NCI-H1694 treated with DMSO at 0.1 percent for 48 hours (cell line): Measurements from ENCODE around the gene NFATC2.

Experiments used
- DNase-seq: peaks from one replicate; lab custom pipeline; 2025; lab: John Stamatoyannopoulos, UW

Gene NFATC2

DNA sequence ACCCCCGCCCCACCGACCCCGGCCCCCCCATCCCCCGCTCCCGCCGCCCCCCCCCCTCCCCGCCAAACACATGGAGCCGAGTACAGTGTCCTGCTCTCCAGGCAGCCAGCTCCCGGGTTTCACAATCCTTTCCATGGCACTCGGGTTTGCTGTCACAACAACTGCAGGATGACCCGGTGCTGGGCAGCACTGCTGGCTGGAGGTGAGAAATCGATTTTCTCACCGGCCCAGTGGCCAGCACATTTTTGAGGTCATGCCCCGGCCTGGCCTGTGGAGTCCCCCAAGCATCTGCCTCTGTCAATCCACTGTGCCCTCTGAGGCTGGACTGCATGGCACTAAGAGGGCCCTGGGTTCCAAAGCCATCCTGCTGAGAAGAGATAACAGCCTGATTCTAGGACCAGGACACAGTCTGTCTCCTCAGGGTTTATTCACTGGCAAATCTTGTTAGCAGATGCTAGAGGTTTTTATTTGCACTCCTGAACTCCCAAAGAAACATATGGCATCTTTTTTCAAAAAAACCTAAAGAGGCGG, 129.5 kb downstream of the NFATC2 start:
- peak; percentile 73 for DNase-seq

DNA sequence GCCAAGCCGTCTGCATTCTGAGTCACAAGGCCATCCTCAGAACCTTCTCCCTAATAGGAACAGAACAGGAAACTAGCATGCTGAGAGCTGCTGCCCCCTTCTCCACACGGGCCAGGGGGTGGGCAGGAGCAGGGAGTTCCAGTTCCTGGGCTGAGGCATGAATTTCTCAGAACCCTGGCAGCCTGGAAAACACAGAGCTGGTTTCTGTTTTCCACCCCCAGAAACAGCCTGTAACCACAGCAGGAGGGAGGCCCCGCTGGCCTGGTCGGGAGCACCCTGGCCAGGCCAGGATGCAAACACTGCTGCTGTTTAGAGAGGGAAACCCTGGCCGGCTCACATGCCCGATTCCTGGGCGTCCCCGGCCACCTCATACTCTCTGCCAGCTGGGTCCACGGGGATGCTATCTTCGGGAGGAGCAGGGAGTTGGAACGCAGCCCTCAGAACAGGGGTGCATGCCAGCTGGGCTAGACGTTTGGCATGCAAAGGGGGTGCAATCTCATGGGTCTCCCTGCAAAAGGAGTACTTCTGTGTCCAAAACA, 130.1 kb downstream of the NFATC2 start:
- DNase-seq: peak; percentile 16

DNA sequence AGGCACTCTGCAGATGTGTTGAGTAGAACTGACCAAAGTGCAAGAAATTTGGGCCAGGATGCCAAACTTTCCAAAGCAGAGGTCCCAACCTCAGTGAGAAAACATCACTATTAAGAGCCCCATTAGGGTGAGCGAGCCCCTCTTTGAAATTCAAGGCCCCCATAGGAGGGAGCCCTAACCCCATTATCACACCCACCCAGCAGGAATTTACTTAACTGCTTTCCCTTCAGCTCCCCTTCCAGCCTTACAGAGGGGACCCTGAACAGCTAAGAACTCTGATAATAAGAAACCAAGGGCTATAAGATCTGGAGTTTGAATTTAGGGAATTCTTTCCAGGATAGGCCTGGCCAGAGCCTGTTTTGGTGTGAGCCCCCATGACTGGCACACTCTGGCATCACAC, 130.6 kb downstream of the NFATC2 start:
- DNase-seq: no peak

DNA sequence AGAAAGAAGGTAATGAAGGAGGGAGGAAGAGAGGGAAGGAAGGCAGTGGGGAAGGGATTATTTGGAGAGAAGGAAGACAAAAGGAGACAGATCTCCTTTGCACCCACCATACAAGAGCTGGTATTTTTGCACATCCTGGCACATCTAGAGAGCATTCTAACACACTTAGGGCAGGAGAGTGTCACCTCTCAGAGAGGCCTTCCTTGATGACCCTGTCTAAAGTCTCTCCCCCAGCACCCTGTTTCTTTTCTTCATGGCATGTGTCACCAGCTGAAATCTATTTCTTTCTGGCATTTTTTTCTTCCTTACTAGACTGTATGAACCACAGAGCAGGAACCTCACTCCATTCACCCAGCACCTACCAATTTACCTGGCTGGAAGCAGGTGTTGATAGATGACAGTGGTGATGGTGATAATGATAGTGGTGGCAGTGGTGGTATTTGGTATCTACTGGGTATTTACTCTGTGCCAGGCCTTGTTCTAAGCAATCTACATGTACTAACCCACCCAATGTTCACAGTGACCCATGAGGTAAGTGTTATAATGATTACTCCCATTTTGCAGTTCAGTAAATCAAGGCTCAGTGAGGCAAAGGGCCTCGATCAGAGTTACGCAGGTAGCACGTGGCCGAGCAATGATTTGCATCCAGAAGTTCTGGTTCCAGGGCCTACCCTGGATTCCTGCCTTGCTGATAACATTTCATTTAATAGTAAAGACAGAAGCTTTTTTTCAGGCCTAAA, 131.8 kb downstream of the NFATC2 start:
- no peak for DNase-seq

DNA sequence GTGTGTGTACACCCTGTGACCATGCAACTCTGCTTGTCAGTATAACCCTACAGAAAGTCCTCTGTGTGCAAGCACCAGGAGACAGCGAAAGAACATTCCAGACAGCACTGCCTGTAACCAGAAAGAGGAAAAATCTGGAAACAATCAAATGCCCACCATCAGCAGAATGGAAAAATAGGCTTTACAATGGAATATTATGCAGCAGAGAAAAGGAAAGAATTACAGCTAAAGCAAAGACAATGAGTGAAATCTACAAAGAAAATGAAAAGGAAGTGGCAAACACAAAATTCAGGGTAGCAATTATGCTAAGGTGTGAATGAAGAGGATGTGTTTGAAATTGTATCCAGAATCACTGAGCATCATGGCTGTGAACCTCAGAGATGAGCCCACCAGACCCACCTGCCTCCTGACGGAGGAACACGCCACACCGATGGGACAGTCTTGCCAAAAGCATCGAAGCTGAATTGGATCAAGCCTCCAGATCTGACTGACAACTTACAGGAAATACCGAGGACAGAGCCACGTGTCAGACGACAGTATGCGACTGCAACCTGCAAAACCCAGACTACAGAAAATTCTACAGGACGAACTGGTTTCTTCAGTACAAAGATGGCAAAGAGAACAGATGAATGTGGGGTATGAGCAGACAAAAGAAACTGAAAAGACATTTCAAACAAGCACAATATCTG, 133.2 kb downstream of the NFATC2 start:
- no peak for DNase-seq

DNA sequence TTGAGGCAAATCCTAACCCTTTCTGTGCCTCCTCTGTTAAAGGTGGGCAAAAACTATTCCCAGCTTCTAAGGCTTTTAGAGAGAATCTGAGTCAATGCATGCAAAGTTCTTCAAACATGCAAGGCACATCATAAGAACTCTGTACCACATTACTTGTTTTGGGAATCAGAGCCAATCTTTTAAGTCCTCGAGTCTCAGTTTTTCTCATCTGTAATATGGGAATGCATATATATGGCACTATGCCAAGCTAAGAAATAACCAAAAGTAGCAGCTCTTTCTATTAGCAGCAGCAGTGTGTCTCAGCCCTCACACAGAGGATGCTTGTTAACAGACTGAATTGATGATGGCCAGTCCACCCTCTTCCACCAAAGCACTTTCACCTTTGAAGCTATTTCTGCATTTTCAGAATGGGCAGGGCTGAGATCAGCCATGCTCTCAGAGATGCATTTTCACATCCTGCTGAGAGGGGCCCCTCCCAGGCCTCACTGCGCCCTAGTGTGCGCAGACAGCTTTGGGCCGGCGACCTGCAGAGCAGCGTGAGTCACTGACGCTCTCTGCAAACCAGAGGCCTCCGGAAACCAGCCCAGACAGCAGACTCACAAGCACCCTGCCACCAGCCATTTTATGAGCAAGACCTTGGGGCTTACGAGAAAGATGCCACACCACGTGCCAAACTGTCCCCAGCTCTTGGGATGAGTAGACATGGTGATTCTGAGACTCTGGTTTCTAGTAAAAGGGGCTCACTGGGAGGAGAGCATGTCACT, 138.0 kb downstream of the NFATC2 start:
- DNase-seq: no peak

DNA sequence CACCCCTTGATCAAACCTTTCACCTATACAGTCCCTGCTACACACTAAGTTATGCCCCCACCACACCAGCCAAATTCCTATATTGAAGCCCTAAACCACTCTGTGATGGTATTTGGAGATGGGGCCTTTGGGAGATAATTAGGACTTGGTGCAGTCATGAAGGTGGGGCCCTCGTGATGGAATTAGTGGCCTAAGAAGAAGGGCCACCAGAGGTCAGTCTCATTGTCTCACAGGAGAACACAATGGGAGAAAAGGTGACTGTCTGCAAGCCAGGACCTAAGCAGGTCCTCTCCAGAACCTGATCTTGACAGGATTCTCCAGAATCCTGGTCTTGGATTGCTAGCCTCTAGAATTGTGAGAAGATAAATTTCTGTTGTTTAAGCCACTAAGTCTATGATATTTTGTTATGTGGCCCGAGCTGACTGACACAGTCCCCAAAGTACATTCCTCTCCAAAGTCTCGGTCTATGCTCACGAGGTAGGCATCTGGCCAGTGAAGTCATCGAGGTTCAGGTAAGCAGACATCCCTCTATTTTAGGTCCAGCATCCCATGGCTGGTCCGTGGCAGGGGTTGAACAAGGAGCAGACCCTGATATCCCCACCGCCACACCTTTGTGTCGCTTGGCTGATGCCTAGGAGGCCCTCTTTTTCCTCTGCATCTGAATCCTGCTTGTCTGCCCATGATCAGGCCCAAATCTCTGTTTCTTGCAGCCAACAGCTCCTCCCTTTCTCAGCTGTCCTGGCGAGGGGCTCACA, 138.9 kb downstream of the NFATC2 start:
- no peak for DNase-seq

DNA sequence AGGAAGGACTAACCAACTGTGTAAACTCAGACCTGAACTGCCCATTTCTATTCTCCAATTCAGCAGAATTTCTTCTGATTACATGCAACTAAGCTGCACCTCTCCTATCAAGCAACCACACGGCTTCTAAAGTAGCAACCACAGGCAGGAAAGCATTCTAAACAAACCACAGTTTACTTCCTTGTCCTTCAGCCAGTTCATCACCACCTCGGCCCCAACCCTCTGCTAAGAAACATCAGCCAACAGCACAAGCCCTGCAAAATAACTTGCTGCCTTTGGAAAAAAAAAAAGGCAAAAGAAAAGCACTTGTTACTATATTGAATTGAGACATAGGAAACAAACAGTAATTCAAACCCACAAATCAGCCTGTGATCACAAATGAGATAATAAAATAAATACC, 140.3 kb downstream of the NFATC2 start:
- no peak for DNase-seq

DNA sequence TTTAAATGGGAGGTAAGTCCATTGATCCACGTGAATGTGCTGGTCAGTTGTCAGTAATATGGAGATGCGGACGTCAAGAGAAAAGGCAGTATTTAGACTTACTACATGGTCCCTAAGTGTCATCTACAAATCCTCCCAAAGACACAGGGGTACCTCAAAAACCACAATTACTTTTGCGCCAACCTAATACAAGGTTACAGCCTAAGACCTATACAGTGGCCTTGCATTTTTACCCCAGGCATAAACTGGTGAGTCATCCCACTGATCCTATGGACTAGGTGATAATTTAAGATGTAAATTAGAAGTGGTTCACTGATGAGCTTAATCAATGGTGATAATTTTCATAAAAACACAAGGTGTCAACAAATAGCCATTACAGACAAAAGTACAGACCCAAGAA, 141.0 kb downstream of the NFATC2 start:
- no peak for DNase-seq

DNA sequence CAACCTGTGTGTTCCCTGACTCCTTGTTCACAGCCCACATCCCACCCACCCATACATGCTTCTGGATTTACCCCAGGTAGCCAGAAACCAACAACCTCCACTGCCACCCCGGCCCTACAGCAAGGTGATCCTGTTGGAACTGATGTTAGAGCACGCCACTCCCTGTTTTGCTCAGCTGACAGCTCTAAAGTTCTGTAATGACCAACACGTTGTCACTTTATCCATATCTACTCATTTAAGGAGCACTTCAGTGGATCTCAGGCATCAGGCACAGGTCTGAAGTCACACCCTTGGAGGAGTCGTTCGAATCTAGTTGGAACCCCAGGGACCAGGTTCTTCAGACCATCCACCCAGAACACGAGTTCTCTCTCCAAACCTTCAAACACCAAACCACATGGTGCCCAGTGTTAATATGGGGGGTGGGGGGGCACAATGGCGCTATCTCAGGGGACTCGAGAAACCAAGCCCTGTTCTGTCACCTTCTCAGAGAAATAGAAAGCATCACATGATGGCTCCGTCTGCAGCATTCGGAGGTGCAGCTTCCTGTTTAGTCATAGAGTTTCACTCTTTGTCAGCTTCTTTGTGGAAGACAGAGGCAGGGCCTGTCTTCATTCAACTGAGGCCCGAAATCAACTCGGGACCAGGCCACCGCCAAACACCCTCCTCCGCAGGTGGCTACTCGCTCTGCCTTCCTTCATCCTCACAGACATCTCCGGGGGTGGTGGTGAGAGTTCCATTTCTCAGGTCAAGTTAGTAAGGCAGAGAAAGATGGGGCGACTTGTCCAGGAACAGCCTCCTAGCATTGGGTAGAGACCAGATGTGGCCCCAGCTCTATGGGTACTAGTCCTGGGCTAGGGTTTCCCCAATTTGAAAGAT, 142.2 kb downstream of the NFATC2 start:
- DNase-seq: no peak

DNA sequence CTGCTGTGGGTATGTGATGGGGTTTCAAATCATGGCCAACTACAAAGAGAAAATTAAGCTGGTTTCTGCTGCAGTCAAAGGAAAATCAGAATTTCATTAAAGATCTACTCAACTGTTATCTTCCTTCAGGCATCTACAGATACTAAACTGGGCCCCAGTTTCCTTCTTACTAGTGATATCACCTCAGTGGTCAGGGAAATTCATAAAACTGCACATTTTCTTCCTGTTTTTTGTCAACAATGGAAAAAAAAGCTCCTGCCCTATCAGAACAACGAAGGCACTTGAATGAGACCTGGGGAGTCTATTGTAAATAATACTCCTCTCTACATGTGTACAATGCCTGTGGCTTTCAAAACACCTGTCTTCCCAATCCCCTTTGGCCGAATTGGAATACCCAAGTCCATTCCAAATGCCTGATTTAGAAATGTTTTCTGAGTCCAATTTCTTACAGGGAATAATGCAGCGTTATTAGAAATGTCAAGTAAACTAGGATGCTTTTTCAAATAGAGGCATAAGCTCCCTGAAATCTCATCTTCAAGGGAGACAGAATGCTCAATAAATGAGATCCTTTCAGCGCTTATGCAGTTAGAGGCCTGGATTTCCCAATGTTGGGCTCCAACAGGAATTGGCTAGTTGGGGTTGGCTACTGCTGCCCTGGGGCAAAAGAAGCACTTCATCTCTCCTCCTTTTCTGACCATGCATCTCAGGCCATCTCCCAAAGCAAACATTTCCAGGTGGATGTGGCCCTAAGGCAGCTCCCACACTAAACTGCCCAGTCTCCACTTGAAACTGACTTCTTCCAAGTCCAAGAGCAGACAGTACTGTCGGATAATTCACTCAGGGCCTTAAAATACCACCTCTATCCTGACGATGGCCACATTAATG, 143.3 kb downstream of the NFATC2 start:
- no peak for DNase-seq

DNA sequence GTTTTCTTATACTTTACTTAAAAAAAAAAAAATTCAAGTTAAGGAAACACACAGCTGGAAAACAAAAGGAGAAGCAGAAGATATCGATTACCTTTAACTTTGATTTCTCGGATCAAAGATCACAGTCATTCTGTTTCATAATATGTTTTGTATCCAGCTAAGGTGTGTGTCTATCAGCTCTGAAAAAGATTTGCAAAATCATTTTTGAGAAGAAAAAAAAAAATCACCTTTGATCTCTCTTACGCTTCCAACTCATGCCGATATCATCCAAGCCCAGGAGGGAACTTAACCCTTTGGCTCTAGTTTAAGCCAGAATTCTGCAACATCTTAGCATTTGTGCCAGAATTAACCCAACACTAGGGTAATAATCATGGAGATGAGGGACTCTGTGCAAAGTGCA, 144.0 kb downstream of the NFATC2 start:
- DNase-seq: no peak

DNA sequence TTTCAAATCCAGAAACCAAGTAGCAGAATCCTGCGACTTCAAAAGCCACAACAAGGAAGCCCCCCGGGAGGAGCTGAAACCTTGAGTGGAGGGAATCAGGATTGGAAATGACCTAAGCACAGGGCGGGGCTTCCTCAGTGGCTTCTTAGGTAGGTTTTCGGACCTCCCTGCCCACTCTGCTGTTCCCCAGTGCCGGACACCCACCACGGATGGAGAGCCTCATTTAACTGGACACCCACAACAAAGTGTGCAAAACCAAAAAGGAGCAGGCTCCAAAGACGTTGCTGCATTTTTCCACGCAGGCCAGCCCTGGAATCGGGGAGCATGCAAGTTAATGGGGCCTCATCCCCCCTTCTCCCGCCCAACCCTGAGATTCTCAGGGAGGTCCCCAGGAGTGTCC, 144.4 kb downstream of the NFATC2 start:
- no peak for DNase-seq

DNA sequence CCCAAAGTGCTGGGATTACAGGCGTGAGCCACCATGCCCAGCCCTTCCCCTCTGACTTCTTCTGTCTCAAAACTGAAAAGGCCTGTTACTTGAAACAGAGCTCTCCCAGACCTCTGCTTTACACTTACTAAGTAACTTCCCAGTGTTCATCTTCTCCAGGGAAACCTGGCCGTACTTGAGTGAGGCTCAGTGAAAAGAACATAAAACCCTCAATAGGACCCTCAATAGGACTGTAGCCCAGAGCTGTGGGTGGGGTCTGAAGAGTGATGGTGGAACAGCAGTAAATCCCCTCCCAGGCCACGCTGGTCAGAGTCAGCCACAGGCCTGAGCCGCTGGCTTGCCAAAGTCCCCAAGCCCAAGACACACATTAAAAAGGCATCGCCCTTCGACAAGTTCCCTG, 145.4 kb downstream of the NFATC2 start:
- DNase-seq: no peak

DNA sequence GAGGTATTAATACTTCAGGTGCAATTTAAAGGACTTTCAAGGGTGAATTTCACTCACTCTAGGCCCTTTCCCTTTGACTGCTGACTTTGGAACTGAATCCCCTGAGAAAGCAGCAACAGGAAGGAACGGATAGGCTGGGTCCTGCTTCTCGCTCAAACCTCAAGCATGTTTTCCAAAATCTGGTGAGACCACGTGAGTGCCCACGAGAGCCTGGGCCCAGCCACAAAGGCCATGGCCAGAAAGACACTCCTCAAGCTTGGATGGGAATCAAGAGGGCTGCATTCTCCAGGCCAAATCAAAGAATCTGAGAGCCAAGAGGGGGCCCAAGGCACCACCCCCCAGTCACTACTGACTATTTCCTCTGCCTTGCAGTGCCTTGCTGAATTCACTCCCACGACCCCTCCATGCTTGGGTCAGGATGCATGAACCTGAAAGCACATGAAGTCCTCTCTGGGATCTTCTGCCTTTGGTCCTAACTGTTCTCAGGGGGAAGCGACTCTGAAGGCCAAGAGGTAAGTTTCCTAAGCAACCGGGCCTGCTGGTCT, 146.1 kb downstream of the NFATC2 start:
- DNase-seq: no peak

DNA sequence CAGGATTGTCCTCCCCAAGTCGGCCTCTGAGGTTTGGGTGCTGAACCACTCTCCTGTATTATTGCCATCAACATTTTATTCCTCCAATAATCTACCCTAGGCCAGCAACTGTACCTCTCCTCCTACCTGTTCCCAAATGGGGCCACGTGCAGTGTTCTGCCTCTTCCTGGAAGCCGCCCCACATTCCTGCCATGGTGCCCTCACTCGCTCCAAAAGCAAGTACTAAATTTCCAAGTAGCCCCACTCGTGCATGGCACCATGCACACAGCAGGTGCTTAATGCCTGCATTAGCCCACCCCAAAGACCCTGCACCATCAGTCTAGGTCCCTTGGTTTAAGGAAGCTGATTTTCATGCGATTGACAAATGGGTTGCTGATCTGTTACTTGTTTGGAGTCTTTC, 147.8 kb downstream of the NFATC2 start:
- DNase-seq: no peak

DNA sequence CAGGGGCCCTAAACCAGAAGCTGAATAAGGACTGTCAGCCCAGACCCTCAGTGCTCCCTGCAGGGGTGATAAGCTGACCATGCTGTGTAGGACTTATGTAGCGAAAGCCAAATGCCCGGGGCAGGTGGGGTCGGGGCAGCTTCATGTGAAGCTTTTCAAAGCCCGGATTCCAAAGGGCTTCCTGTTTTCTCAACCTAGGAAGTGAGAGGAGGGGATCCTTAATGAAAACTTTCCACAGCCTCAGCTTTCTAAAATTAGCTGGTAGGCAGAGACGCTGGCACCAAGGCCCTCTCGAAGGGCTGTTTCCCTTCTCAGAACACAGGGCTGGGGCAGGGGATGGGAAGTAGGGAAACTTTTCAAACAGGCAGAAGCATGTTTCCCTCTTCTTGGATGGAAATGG, 148.9 kb downstream of the NFATC2 start:
- DNase-seq: no peak

DNA sequence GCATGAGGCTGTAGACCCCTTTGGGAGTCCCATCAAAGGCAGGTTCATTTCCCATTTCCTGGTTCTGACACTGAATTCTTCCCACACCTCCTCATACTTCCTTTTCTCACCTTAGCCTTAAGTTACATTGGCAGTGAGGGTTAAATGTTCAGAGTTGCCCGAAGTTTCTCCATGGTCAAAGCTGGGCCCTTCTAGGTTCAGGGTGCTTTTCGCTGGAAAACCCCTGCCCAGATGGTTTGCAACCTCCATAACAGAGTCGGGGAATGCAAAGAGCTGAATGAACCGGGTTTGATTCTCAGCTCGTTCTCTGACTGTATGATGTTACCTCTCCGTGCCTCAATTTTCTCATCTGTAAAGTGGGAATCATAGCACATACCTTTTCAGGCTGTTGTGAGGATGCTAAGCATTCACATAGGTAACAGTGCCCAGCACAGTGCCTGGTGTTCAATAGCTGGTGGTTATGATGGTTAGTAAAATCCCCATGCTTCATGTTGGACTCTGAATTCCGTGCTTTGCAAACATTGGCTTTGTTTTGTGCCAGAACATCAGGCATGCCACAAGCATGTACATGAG, 149.8 kb downstream of the NFATC2 start:
- DNase-seq: no peak

DNA sequence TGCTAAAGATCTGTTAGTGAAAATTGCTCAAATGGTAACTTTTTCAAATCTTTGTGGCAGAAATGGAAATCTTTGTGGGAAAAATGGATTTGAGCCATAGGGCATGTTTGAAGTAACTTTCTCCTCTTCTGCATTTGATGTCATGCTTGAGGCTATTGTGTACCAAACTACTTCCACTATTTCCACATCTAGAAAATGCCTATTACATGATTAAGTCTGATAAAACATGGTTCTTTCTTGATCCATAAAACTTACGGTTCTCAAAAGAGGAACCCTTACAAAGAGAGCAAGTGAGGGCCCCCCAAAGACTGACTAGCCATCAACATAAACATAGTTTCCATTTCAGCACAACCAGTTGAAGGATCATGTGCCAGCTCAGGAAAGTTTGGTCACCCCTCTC, 150.6 kb downstream of the NFATC2 start:
- DNase-seq: no peak
